GM18868 (cell line): ENCODE measurements around the gene AKT1S1.

Experiments
- ATAC-seq: cut with Tn5 transposase; IDR thresholded peaks from one replicate; pipeline ENCODE4 v1.9.1; 2021; ENCODE audit warnings: mild to moderate bottlenecking, moderate library complexity; ENCODE audit not compliant: unreplicated experiment

Gene AKT1S1

DNA sequence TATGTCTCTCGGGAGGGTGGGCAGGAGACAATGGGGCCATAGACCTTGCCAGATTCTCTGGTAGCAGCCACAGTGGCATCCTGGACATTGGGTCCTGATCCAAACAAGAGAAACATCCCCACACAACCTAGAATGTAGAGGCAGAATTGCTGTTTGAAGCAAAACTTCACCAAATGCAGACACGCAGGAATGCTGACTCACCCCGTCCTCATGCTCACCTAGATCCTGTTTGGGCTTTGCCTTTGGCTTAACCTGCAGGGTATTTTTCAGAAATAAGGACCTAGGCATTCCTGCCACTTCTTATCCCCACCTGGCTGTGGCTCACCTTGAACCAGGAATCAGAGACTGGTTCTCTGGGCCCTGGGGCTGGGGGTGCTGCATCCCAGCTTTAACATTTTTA is 7.6 kb upstream of the AKT1S1 start:
- no peak for ATAC-seq

DNA sequence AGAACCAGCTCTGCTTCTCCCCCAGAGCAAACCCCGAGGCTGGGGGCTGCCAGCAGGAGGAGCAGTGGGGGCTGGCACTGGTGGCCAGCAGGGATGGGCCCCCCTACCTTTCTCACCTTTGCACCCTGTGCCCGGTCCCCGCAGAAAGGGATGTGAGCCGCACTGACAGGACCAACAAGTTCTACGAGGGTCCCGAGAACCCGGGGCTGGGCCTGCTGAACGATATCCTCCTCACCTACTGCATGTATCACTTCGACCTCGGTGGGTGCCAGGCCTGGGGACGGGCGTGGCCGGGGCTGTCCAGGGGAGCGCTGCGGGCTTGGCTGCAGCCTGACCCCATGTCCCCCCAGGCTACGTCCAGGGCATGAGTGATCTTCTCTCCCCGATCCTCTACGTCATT is 7.0 kb upstream of the AKT1S1 start:
- no peak for ATAC-seq

DNA sequence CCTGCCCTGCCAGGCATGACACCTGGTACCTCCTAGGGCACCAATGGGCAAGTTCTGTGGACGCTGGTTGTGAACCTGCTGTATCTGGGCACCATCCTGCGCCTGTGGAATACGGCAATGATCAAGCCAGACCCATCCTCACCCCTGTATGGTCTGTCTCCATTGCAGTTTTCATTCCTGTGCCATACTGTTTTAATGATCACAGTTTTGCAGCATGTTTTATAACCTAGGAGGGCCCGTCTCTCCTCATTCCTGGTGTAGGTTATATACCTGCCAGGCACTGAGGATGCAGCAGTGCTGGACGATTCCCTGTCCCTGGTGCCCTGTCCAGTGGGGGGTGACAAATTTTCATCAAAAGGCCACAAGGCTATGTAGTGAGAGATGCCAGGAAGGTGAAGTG is 5.9 kb upstream of the AKT1S1 start:
- ATAC-seq, result no peak

DNA sequence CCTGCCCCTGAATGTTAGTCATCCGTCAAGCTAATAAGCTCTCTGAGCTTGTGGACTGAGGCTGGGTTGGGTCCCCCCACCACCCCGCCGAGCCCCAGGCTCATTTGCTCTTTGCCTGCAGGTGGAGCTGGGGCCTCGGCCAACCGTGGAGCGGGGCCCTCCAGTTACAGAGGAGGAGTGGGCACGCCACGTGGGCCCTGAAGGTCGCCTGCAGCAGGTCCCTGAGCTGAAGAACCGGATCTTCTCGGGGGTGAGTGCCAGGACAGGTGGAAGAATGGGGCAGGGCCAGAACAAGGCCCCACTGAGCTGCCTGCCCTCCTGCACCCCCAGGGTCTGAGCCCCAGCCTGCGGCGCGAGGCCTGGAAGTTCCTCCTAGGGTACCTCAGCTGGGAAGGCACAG is 5.5 kb upstream of the AKT1S1 start:
- ATAC-seq, result no peak

DNA sequence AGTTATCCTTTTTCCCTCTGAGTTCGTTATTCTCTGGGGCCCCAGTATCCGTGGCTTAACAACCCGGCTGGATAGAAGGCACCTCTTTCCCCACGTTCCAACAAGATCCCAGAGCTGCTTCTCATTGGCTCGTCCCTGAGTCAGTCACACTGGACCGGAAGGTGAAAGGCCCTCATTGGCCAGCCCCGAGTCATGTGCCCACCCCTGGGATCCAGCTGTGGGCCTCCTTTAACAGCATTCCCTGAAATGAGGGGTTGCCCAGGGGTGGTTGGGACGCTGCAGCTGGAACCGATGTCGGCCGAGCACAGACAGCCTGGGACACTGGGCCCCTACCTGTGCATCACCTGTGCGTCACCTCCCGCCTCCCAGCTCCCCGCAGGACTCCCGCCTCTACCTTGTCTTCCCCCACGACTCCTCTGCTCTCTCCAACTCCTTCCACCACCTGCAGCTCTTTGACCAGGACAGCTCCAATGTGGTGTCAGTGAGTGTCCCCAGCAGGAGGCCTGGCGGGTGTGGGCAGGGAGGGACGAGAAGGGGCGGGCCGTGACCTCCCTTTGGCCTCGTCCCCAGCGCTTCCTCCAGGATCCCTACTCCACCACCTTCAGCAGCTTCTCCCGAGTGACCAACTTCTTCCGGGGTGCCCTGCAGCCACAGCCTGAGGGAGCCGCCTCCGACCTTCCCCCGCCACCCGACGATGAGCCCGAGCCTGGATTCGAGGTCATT is 4.7 kb upstream of the AKT1S1 start:
- no peak for ATAC-seq

DNA sequence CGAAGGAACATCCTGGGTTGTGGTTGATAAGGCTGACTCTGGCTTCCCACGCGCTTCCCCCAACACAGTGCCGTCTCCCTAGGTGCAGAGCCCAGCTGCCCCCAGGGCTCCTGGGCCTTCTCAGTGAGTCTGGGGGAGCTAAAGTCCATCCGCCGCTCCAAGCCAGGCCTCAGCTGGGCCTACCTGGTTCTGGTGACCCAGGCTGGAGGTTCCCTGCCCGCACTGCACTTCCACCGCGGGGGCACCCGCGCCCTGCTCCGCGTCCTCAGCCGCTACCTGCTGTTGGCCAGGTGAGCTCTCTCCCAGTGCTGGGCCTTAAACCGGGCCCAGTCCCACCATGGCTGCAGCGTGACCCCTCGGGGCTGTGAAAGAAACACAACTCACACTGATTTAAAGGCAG is 4.0 kb upstream of the AKT1S1 start:
- ATAC-seq, result no peak

DNA sequence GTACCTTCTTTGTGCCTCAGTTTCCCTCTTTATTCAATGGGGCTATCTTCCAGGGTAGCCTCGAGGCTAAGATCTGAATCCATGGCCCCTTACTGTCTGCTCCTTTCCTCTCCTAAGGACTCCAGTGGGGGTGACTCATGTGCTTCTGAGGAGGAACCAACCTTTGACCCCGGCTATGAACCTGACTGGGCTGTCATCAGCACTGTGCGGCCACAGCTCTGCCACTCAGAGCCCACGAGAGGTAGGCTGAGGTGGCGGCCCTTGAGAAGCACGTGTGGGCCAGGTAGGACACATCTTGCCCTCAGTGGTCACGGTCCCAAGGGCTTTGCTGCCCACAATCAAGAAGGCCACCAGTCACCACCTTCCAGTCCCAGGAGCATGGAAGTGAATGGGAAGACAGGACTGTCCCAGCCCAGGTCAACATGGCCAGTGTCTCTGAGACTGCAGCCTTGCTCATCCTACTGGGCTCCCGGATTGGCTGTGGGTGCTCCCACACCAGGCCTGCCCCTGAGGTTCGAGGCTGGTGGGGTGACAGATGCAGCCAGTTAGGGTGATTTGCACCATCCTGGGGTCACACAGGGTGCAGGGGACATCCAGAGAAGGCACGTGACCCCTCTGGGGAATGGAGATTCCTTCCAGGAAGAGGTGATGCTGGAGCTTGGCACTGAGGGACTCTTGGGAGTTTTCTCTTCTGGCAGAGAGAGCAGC is 3.2 kb upstream of the AKT1S1 start:
- ATAC-seq, result no peak

DNA sequence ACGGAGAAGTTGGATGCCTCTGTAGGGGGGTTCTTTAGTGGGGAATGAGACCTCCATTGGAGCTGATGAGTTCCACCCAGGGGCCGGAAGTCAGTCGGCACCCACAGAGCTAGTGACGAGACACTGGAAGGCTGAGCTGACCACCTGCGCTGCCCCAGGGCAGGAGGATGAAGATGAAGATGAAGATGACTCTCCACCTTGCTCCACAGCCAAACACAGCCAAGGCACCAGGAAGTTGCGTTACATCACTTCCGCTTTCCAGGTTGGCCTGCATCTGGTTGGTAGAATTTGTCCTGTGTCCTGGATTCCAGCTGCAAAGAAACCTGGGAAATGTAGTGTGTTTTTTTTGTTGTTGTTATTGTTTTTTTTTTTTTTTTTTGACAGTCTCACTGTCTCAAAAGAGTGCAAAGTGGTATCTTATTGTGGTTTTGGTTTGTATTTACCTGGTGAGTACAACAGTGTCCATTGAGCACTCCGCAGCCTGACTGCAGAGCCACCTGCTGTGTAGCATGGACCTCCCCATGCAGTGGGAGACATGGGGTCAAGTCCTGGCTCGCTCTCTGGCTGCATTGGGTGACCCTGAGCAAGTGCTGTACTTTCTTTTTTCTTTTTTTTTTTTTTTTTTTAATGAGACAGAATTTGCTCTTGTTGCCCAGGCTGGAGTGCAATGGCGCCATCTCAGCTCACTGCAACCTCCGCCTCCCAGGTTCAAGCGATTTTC is 2.2 kb upstream of the AKT1S1 start:
- ATAC-seq, result no peak

DNA sequence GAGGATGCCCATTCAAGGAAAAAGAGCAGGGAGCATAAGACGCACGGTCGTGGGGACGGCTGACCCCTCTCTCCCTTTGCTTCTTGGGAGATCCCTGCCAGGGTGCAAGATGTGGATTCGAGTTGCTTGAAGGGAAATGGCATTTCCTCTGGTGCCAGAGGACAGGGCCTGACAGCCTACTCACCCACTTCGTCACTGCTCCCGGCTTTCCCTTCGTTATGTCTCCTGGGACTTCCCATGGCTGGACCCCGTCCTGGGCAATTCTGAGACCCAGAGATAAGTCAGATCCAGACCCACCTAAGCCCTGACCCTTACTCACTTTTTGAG is 1.6 kb upstream of the AKT1S1 start:
- no peak for ATAC-seq

DNA sequence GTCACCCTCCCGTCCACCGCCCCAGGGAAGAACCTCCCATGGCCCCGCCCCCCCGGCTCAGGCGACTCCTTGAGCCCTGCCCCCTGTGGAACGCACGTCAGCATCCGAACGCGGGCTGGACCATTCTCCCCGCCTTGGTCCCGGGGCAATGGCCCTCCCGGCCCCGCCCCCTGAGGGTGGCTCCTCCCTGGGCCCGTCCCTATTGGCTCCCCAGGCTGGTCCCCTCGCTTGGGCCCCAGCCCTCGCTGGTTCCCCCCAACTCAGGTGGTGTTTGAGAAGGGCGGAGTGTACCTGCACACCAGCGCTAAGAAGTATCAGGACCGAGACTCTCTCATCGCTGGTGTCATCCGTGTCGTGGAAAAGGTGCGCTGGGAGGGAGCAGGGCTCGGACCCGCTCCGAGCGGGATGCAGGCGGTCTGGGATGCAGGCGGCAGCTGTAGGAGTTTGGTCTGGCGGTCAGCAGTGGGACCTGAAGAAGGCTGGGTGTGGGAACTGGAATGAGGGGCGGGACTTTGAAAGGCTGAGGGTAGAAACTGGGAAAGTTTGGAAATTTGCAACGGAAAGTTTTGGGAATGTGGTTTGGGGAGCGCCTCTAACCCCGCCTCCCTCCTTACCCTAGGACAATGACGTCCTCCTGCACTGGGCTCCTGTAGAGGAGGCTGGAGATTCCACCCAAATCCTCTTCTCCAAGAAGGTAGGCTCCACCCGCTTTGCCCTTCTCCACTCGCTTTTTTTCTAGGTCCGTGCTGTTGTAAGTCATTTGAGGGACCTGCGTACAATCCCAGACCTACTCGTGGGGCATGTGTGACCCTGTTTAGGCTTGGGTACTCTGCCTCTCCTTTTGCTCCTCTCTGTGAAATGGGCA is 956 bp upstream of the AKT1S1 start:
- ATAC-seq, result peak; percentile 54

DNA sequence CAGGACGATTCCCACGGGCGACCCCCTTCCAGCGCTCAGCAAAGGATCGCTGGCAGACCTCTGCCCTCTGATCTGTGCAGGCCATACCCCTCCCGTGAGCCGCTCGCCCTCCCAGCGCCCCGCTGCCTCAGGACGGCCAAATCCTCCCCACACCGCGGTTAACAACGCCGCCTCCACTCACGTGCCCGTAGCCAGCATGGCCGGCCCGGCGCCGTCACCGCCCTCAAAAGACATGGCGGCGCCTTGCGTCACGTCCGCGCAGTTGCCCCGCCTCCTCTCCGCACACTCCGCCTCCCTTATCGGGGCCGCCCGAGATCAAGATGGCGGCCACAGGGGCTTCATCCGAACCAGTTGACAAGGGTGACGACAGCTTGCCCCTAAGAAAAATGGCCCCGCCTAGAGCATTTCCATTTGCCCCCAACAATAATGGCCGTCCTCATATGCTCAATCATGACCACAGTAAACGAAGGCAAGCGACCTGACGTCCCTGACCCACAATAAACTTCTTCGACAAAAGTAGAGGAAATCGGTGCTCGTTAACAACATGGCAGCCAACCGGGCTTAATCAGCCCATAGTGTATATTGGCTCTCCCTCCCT is 634 bp downstream of the AKT1S1 start:
- ATAC-seq, result peak; percentile 43

DNA sequence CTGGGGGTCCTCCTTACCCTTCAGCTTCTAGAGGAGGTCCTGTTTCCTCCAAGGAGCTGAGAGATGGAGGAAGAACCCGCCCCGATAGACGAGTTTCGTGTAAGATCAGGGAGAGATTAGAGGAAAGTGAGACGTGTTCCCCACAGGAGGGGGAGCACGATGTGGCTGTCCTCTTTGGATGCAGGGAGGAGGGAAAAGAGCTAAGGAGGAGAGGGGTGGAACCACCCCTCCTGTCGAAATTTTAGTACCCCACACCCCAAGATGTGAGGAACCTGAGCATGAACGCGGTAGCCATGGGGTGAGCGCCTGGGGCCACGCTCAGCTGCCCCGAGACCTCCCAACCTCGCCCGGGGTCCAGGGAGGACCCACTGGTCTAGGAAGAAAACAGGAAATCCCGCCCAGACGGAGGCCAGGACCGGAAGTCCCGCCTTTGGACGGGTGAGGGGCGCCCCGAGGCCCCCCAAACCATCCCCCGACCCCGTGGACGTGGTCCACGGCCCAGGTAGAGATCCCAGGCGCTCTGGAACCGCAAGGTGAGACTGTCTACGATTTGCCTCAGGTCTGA is 1.2 kb downstream of the AKT1S1 start:
- ATAC-seq, result no peak

DNA sequence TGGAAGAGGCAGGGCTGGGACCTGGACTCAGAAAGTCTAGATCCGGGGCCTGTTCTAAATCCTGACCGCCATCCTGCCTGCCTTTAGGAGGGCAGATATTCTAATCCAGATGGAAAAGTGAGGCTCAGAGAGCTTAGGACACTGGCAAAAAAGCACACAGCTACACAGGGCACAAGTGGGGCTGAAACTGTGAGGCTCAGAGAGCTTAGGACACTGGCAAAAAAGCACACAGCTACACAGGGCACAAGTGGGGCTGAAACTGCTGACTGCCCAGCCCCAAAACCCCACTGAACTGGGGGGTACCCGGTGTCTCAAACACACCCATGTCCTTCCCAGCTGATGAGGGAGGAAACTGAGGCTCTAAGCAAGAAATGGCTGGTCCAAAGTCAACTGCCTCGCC is 2.0 kb downstream of the AKT1S1 start:
- no peak for ATAC-seq

DNA sequence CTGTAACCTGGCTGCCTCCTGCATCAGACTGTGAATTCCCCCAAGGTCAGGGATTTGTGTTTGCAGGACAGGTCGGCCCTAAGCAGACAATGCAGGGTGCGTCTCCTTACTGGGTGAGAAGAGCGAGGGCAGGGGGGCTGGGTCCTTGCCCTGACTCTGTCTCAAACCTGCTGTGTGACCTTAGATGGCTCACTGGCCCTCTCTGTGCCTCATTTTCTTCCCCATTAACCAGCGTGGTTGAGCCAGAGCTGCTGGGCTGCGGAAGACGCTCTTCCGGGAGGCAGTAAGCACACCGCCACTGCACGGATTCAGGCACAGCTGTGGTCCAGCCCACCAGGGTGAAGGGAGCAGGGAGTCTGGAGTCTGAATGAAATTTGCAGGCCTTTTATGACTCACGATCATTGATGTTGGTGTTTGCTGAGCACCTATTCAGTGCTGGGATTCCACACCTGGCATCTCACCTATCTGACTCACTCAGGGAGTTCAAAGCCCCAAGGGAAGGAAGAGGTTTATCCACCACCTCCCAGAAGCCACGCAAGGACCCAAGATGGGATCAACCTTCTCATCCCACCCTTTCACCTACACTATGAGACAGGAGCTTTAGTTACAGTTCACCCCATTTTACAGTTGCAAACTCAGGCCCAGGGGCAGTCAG is 2.5 kb downstream of the AKT1S1 start:
- no peak for ATAC-seq

DNA sequence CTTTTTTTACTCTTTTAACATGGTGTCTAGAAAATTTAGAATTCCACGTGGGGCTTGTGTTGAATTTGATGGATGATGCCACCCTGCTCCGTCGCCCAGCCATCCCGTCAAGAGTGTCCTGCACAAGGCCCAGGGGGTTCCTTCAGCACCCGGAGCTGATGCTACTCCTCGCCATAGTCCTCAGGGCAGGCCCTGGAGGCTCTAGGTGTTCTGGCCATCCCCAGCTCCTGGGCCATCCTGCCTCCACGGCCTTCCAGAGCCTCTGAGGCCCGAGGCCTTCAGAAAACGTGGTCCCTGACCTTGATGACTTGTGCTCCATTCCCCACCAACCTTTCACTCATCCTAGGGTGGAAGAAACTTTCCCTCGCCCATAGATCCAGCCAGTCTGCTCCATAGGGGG is 3.3 kb downstream of the AKT1S1 start:
- ATAC-seq, result no peak

DNA sequence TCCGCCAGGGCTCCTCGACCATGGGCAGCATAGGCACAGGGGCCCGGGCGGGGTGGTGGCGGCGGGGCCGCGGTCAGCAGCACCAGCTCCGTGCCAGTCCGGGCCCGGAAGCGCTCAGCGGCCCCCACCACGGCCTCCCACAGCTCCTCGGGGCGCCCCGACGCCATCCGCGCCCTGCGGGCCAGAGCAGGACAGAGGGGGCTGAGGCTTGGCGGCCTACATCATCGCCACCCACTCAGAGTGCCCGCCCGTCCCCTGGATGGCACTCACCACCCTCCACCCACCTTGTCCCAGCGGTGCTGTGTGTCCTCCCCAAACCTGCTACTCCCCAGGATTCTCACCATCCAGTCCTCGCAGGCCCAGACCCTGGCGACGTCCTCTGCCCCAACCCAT is 4.0 kb downstream of the AKT1S1 start:
- no peak for ATAC-seq

DNA sequence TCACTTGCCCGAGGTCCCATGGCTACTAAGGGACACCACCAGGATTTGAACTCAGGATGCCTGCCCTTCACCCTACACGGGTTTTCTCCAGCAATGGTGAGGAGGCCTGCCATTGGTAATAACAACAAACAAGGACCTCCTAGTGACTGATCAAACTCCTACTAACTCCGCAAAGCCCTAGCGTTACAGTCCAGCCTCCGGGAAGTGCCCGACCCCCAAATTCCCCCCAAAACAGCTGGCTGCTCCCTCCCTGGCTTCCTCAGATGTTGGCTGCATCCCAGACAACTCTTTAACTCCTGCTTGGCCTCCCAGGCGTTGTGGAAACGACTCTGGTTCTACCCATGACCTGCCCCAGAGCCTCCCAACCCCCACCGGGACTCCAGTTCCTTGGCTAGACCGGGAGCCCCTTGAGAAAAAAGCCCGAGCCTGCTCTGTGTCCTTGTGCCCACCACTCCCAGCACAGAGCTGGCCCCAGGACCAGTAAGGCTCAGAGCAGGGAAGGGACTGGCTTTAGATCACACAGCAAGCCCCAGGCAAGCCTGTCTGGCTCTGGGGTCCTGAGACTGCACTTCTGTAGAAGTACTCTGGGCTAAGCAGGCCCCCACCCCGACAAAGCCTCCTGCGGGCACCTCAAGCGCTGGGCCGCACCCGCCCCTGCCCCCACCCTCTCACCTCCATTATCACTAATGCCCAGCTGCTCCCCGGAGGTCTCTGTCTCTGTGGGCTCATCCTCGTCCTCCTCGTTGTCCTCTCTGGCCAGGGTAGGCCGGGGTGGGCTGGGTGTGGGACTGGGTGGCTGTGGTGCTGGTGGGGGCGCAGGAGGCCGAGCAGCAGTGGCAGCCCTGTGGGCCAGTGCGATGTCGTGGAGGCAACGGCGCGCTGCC is 4.7 kb downstream of the AKT1S1 start:
- no peak for ATAC-seq

DNA sequence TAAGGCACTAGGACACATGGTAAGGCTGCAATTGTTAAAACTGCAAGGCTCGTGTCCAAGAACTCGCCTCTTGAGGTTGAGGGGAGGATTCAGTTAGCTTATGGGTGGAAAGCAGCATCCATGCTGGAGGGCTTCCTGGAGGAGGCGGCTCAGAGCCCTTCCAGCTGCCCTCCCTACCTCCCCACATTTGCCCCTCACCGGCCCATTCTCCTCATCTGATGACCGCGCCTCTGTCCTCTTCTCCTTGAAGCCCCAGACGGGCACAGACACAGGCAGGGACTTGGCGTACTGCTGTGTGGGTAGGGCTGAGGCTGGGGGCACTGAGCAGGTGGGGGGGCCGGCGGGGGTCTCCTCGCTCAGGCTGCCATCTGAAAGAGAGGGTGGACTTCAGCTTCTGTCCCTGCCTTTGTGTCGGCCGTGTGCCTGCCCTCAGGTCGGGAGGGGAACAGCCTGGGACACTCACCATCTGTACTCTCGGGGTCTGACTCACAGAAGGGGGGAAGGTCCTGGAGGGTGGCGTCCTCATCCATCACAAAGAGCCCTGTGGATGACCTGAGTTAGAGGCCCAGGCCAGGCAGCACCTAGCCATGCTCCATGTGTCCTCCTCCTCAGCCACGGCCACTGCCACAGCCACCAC is 5.7 kb downstream of the AKT1S1 start:
- no peak for ATAC-seq
